ENCODE measurements around the gene NECAP2.
"Not testable (repeated sequence)": the region's sequence is repeated elsewhere in the genome, so short reads cannot be mapped to it uniquely, and the experiment has no call there.

NECAP2 gene

GRCh38 chr1:16498047-16498446, 57.5 kb downstream of the NECAP2 start:
- not testable (repeated sequence) for DNase-seq (ENCODE audit: extremely low spot score)
- CTCF ChIA-PET = interaction anchor here (1.0 to 1.4 kb wide), 2 partner anchors 58 to 146 kb away, joined by 3 to 7 read pairs; partner anchors contain the start of genes FBXO42 and NECAP2
- POLR2A ChIA-PET = interaction anchor here (0.6 kb wide), 1 partner anchor 218 kb away, joined by 4 read pairs; no protein-coding TSS in a partner anchor

DNA sequence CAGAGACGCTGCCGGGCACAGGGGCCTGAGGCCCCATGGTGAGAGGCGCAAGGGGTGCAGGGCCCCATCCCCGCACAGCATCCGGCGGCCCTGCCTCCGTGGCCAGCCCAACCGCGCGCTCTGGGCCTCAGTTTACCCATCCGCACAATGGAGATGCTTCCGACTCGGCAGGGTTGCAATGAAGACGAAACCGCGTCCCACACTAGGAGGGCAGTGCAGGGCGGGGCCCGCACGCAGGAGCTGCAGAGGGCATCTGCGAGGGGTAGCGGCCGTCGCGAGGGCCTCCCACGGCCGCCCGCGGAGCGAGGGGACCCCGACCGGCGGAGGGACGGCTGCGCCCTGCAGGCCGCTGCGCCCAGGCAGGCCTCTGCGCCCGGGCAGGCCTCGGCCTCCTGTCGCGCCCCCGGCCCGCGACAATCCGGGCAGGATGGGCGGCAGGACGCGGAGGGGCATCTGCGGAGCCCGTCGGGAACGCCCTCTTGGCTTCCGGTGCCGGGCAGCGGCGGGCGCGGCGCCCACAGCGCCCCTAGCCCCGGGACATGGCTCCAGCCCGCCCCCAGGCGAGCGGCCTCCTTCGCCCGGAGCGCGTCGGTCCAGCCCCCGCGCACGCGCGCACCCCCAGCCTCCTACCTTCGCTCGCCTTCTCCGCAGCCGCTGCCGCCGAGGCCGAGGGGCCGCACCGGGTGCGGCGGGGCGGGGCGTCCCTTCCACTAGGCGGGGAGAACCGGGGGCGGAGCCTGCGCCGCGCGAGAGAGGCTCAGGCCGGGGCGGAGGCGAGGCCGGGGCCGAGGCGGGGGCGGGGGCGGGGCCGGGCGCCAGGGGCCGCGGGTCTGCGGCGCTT, 58.3 kb downstream of the NECAP2 start:
- CTCF ChIA-PET = no interaction called here
- peak; percentile 96 for DNase-seq (ENCODE audit: extremely low spot score)
- TF ChIP-seq CTCF (IDR thresholded peaks at IDR 0.05; ENCODE audit: control extremely low read depth, extremely low read depth, low read depth, missing control alignments) = peak; percentile 22
- POLR2A ChIA-PET = no interaction called here

DNA sequence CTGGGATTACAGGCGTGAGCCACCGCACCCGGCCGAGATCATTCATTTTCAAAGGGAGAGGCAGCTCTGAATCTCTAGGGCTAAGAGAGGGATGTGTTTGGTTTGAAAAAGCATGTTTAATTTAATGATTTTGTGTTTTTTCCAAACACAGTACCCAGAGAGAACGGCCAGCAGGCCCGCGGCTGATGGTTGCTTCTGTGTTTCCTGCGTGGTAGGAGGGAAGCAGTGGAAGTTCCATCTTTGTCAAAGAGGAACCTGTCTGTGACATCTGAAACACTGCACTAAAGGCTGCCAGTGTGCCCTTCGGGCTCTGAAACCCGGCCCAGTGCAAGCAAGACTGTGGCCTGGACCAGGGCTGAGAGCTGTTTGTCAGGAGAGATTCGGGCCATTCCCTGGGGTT, 59.9 kb downstream of the NECAP2 start:
- CTCF ChIA-PET; POLR2A ChIA-PET; DNase-seq (ENCODE audit: extremely low spot score): not testable (repeated sequence)

GRCh38 chr1:16500975-16501374, 60.5 kb downstream of the NECAP2 start:
- DNase-seq (ENCODE audit: extremely low spot score); CTCF ChIA-PET; POLR2A ChIA-PET: not testable (repeated sequence)

- CTCF ChIA-PET; DNase-seq (ENCODE audit: extremely low spot score); POLR2A ChIA-PET: not testable (repeated sequence)
Observed at GRCh38 chr1:16501446-16501845, 60.9 kb downstream of the NECAP2 start.

GRCh38 chr1:16503494-16503893, 63.0 kb downstream of the NECAP2 start:
- CTCF ChIA-PET = no interaction called here
- TF ChIP-seq CTCF (IDR thresholded peaks at IDR 0.05; ENCODE audit: control extremely low read depth, extremely low read depth, low read depth, missing control alignments) = no peak
- no peak for DNase-seq (ENCODE audit: extremely low spot score)
- POLR2A ChIA-PET = no interaction called here

DNA sequence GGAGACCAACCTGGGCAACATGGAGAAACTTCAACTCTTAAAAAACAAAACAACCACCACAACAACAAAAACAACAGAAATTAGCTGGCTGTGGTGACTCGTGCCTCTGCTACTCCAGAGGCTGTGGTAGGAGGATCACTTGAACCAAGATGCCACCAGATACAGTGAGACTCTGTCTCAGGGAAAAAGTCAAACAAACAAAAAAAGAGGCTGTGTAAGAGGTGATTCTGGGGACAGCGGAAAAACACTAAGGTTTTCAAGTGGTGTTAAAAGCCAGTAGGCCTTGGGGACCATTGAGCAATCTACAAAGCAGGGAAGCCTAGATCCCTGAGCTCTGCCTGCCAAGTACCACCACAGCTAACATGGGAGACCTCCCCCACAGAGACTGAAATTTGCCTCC, 65.3 kb downstream of the NECAP2 start:
- CTCF ChIA-PET; DNase-seq (ENCODE audit: extremely low spot score); POLR2A ChIA-PET: not testable (repeated sequence)

GRCh38 chr1:16506364-16507136, 66.0 kb downstream of the NECAP2 start:
- DNase-seq (ENCODE audit: extremely low spot score); CTCF ChIA-PET; POLR2A ChIA-PET: not testable (repeated sequence)

GRCh38 chr1:16508861-16509445, 68.4 kb downstream of the NECAP2 start:
- POLR2A ChIA-PET; CTCF ChIA-PET; DNase-seq (ENCODE audit: extremely low spot score): not testable (repeated sequence)
